Rectal smooth muscle tissue (tissue), 1 donor: Measurements from ENCODE around the gene ELOVL7.
"Not testable (repeated sequence)": the region's sequence is repeated elsewhere in the genome, so short reads cannot be mapped to it uniquely, and the experiment has no call there.

Experiments
- H3K27ac ChIP-seq: one replicate; pipeline ENCODE4 v1.7.0; 2013; ENCODE audit warnings: low read depth, low read length, inconsistent platforms
- H3K27me3 ChIP-seq: one replicate; pipeline ENCODE4 v1.7.0; 2013; ENCODE audit warnings: low read length; ENCODE audit not compliant: control insufficient read depth, insufficient read depth
- H3K36me3 ChIP-seq: one replicate; pipeline ENCODE4 v1.7.0; 2013; ENCODE audit warnings: low read length; ENCODE audit not compliant: control insufficient read depth, insufficient read depth
- H3K4me1 ChIP-seq: one replicate; pipeline ENCODE4 v1.7.0; 2013; ENCODE audit warnings: low read length; ENCODE audit not compliant: control insufficient read depth, insufficient read depth
- H3K4me3 ChIP-seq: one replicate; pipeline ENCODE4 v1.7.0; 2013; ENCODE audit warnings: low read length
- H3K9ac ChIP-seq: one replicate; pipeline ENCODE4 v1.7.0; 2013; ENCODE audit warnings: low read length

The ELOVL7 gene

DNA sequence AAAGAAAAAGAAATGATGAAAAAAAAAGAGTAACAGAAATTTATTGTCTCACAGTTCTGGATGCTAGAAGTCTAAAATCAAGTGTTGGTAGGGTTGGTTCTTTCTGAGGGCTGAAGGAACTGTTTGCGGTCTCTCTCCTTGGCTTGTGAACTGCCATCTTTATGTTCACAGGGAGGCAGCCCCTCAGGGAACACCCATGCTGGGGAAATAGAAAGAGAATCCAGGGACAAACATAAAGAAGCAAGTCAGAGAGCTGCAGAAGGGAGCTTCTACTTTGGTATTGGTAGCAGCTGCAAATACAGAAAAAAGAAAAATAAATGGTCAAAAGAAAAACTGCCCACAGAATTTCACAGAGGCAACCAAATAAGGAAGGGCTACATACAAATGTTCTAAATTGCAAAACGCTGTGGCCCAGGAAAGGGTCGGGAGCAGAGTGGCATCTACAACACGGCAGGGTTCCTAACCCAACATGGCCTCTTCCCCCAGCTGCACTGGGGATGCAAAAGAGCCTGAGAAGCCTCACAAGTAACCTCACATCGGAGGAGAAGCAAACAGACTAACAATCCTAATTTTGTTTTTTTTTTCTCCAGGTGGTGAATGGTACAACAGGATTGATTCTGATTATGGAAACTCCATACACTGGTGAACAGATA is 37.4 kb downstream of the ELOVL7 start:
- Histone ChIP-seq H3K9ac (no peak overlapping the region), H3K4me1 (no peaks in the 10 kb centered on the region), H3K4me3 (no peak overlapping the region), H3K27me3 (no peaks in the 10 kb centered on the region), H3K27ac (no peak overlapping the region), H3K36me3 (no peaks in the 10 kb centered on the region)

DNA sequence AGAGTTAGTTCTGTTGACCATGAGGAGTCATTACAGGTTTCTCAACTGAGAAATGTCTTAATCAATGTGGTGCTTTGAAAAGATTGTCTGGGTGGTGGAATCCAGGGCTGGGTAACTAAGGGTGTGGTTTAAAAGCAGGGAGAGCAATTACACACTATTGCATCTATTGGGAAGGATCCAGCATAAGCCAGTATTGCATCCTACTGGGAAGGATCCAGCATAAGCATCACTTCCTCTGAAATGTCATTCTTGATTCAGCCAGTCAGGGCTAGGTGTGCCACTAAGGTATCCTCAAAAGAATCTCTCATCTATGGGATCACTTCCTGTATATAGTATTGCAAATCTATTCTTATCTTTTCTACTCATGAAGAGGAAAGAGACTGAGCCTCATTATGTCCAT is 38.6 kb downstream of the ELOVL7 start:
- no peaks in the 10 kb centered on the region for H3K36me3 ChIP-seq
- H3K27me3 ChIP-seq: no peaks in the 10 kb centered on the region
- no peak overlapping the region for H3K27ac ChIP-seq
- no peaks in the 10 kb centered on the region for H3K4me1 ChIP-seq
- no peak overlapping the region for H3K4me3 ChIP-seq
- H3K9ac ChIP-seq: no peak overlapping the region

- H3K27me3 ChIP-seq: no peaks in the 10 kb centered on the region
- H3K4me1 ChIP-seq: no peaks in the 10 kb centered on the region
- no peak overlapping the region for H3K27ac ChIP-seq
These were observed 40.4 kb downstream of the ELOVL7 start for GRCh38 chr5:60803712-60804111.

DNA sequence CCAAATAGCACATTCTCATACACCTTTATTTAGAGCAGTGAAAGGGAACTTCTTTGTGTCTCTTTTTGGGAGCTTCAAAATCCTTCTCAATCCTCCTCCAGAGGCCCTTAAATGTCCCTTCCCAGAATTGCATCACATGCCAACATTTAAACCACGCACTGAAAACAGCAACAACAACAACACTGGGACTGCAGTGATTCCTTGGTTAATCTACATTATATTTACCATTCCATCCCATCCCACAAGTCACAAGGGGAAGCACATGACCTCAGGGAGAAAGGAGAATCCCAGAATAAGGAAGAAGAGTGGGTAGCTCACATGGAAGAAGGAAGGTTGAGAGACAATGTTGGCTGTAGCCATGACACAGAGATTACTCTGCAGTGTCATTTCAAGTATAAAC is 41.1 kb downstream of the ELOVL7 start:
- H3K27ac ChIP-seq: no peak overlapping the region

More at GRCh38 chr5:60803712-60804111, 40.4 kb downstream of the ELOVL7 start:
- H3K9ac ChIP-seq: no peak overlapping the region
- H3K4me3 ChIP-seq: no peak overlapping the region
- H3K36me3 ChIP-seq: no peaks in the 10 kb centered on the region

DNA sequence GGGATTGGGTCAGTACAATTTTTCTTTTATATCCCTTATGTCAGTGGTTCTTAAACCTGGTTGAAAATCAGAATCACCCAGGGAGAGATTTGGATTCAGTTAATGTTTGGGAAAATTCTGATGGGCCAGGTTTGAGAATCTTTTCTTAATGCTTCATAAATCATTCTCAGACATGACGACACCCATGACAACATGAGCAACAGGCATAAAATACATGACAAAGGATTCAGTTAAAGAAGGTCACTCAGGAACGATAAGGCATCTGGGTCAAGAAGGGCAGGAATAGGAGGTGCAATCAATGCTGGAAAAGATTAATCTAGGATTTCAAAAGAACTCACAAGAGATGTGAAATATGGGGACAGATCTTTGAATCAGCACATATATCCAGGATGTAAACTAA is 41.8 kb downstream of the ELOVL7 start:
- no peaks in the 10 kb centered on the region for H3K4me1 ChIP-seq
- H3K27ac ChIP-seq: no peak overlapping the region

More for the DNA sequence above, 41.1 kb downstream of the ELOVL7 start:
- no peaks in the 10 kb centered on the region for H3K27me3 ChIP-seq
- no peak overlapping the region for H3K9ac ChIP-seq
- no peaks in the 10 kb centered on the region for H3K4me1 ChIP-seq
- H3K36me3 ChIP-seq: no peaks in the 10 kb centered on the region
- no peak overlapping the region for H3K4me3 ChIP-seq

DNA sequence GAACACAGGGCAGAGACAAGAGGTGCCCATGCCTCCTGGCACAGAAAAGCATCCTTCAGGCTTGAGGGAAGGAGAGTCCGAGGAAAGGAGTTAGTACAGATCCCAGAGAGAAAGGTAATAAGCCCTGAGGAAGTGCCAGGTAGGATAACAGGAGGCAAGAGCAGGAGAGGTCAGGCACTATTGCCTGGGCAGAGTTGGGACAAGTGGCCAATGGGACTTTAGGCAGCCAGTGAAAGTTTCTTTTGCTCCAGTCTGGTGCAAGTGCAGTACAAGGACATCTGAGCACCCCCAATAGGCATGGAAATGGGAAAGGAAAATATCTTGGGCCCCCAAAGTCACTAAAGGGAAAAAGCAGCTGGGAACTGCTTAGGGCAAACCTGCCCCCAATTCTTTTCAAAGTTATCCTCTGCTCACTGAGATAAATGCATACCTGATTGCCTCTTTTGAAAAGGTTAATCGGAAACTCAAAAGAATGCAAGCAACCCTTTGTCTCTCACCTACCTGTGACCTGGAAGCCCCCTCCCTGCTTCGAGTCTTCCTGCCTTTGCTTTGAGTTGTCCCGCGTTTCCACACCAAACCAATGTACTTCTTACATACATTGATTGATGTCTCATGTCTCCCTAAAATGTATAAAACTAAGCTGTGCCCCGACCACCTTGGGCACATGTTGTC is 46.5 kb downstream of the ELOVL7 start:
- no peak overlapping the region for H3K9ac ChIP-seq
- H3K27me3 ChIP-seq: no peaks in the 10 kb centered on the region
- no peak overlapping the region for H3K27ac ChIP-seq
- H3K4me3 ChIP-seq: no peak overlapping the region
- H3K4me1 ChIP-seq: no peaks in the 10 kb centered on the region
- H3K36me3 ChIP-seq: no peaks in the 10 kb centered on the region

More for the DNA sequence above, 41.8 kb downstream of the ELOVL7 start:
- H3K4me3 ChIP-seq: no peak overlapping the region
- no peaks in the 10 kb centered on the region for H3K27me3 ChIP-seq
- no peak overlapping the region for H3K9ac ChIP-seq
- H3K36me3 ChIP-seq: no peaks in the 10 kb centered on the region

- not testable (repeated sequence) for H3K4me3 ChIP-seq, H3K4me1 ChIP-seq, H3K27ac ChIP-seq, H3K36me3 ChIP-seq, H3K27me3 ChIP-seq, H3K9ac ChIP-seq
These were observed 48.6 kb downstream of the ELOVL7 start for GRCh38 chr5:60795424-60795950.

DNA sequence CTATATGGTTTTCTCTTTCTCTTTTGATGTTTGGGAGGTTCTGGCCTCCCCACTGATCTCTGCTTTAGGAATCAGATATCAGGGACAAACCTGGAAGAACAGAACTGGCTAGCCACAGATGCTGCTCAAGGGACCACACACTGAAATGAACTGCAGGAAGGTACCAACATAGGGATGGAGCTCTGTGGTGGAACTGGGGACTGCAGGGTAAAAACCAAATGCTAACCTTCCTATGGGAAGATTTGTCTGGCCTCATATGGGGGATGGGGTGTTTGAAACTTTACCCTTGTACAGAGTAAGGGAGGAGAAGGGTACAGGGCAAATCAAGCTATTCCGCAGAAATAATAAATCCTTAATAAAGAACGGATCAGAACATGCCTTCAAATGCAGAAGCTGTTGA is 49.4 kb downstream of the ELOVL7 start:
- no peak overlapping the region for H3K4me3 ChIP-seq
- no peak overlapping the region for H3K9ac ChIP-seq
- H3K36me3 ChIP-seq: no peaks in the 10 kb centered on the region
- no peak overlapping the region for H3K27ac ChIP-seq
- H3K27me3 ChIP-seq: no peaks in the 10 kb centered on the region
- H3K4me1 ChIP-seq: no peaks in the 10 kb centered on the region

DNA sequence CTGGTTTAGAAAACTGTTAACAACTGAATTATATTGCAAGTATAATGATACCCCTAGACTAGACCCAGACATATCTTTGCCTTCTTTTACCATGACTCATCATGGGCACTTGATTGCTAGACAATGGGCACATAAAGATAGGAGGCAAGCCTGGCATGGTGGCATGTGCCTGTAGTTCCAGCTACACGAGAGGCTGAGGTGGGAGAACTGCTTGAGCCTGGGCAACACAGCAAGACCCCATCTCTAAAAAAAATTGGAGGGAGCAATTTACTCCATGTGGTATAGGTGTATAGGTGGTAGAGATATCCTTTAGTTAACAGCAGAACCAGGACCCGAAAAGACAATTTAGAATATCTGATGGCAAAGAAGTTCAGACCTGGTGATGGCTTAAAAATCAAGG is 51.6 kb downstream of the ELOVL7 start:
- Histone ChIP-seq H3K4me1 (no peaks in the 10 kb centered on the region), H3K27ac (no peak overlapping the region)

DNA sequence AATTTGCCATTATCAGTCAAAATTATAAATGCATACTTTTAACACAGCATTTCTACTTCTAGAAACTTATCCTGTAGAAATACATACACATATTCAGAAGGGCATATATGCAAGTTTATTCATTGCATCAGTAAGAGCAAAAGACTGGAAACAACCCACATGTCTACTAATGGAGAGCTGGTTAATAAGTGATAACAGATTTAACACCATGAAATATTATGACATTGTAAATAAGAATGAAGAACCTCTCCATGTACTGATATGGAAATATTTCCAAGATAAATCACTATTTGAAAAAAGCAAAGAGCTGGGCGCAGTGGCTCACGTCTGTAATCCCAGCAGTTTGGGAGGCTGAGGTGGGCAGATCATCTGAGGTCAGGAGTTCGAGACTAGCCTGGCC is 54.5 kb downstream of the ELOVL7 start:
- Histone ChIP-seq H3K27me3 (no peaks in the 10 kb centered on the region), H3K4me3 (no peak overlapping the region), H3K27ac (no peak overlapping the region), H3K4me1 (no peaks in the 10 kb centered on the region), H3K36me3 (no peaks in the 10 kb centered on the region), H3K9ac (no peak overlapping the region)

More for the DNA sequence above, 51.6 kb downstream of the ELOVL7 start:
- Histone ChIP-seq H3K36me3 (no peaks in the 10 kb centered on the region), H3K9ac (no peak overlapping the region), H3K27me3 (no peaks in the 10 kb centered on the region), H3K4me3 (no peak overlapping the region)

DNA sequence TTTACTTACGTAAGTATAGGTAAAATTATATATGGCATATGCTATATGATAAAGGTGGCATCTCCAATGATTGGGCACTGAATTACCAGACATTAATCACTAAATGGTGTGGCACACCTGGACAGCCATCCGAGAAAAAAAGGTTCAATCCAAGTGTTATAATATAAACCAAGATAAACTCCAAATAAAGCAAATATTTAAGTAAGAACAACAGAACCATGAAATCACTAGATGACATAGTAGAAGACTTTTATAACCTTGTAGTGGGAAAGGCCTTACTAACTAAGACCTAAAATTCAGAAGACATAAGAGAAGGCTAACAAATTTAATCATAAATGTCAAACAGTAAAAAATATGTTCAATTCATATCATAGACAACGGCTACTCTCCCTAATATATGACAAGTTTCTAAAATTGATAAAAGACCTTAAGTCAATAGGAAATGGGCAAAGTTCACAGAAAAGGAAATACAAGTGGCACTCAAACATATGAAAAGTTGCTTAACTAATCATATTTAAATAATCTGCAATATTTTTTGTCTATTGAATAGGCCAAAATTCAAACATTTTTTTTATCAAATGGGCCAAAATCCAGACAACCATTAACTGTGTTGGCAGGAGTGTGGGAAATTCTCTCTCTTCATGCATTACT is 55.1 kb downstream of the ELOVL7 start:
- Histone ChIP-seq H3K9ac (no peak overlapping the region), H3K27me3 (no peaks in the 10 kb centered on the region), H3K4me1 (no peaks in the 10 kb centered on the region), H3K4me3 (no peak overlapping the region), H3K36me3 (no peaks in the 10 kb centered on the region), H3K27ac (no peak overlapping the region)

GRCh38 chr5:60779466-60779865 is 64.6 kb downstream of the ELOVL7 start:
- no peak overlapping the region for H3K9ac ChIP-seq

More at GRCh38 chr5:60779466-60779865, 64.6 kb downstream of the ELOVL7 start:
- Histone ChIP-seq H3K27ac (no peak overlapping the region), H3K4me1 (no peaks in the 10 kb centered on the region), H3K4me3 (no peak overlapping the region), H3K27me3 (no peaks in the 10 kb centered on the region), H3K36me3 (no peaks in the 10 kb centered on the region)
